NOMO-1 treated with dmso at 0.1 percent for 144 hours (cell line): Measurements from ENCODE around the gene UBC.

Source experiments
- DNase-seq: peaks from one replicate; lab custom pipeline; 2025; ENCODE audit not compliant: unreplicated experiment; lab: John Stamatoyannopoulos, UW

Gene UBC

DNA sequence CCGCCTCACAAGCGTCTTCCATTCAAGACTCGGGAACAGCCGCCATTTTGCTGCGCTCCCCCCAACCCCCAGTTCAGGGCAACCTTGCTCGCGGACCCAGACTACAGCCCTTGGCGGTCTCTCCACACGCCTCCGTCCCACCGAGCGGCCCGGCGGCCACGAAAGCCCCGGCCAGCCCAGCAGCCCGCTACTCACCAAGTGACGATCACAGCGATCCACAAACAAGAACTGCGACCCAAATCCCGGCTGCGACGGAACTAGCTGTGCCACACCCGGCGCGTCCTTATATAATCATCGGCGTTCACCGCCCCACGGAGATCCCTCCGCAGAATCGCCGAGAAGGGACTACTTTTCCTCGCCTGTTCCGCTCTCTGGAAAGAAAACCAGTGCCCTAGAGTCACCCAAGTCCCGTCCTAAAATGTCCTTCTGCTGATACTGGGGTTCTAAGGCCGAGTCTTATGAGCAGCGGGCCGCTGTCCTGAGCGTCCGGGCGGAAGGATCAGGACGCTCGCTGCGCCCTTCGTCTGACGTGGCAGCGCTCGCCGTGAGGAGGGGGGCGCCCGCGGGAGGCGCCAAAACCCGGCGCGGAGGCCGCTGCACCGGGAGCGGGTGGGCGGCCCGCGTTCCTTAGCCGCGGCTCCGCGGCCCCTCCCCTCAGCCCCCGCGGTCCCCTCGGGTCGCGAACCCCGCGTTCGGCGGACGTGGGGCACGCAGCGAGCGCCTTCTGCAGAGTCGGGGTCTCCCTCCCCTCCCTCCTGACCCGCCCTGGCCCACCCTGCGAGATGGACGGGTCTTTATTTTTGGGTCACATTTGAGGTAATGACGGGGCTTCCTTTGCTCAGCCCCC lies at the start of gene UBC:
Gene UBC (minus strand): TSS at position 259 of the 847 bp plus-strand sequence. CDS start 879 bp downstream, outside the sequence.
- DNase-seq = no peak

DNA sequence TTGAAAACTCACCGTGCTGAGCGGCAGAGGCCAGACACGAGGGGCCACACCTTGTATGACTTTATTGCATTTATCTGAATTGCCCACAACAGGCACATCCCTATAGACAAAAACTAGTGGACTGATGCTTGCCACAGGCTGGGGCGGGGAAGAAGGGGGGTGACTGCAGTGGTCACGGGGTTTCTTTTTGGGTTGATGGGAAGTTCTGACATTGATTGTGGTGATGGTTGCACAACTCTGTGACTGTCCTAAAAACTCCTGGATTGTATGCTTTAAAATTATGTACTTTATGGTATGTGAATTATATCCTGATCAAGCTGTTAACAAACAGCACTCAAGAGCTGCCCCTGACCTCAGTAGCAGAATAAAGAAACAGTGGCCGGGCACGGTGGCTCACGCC lies 48.8 kb upstream of the UBC start:
- no peak for DNase-seq

DNA sequence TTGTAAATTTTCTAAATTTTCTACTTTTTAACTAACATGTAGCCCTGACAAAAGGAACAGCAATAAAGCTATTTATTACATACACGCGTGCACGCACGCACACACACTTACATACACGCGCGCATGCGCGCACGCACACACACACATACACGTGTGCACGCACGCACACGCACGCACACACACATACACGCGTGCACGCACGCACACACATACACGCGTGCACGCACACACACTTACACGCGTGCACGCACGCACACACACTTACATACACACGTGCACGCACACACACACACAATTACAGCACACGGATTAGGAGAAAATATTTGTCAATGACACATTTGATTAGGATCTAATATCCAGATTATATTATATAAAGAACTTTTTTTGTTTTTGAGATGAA lies 46.6 kb upstream of the UBC start:
- no peak for DNase-seq

DNA sequence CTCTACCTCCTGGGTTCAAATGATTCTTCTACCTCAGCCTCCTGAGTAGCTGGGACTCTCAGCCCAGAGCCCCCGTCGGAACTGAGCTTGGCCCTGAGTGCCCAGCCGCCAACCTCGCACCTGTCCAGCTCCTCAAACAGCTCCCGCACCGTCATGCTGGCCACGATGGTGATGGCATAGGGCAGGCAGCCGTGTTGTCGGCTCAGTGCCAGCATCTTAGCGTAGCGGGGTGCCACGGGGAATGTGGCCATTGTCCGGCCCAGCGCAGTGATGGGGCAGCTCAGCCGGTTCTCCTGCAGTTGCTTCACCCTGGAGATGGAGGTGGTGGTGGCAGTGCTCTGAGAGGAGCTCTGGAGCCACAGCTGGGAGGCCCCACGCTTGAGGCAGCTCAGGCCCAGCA lies 42.1 kb upstream of the UBC start:
- DNase-seq = no peak

DNA sequence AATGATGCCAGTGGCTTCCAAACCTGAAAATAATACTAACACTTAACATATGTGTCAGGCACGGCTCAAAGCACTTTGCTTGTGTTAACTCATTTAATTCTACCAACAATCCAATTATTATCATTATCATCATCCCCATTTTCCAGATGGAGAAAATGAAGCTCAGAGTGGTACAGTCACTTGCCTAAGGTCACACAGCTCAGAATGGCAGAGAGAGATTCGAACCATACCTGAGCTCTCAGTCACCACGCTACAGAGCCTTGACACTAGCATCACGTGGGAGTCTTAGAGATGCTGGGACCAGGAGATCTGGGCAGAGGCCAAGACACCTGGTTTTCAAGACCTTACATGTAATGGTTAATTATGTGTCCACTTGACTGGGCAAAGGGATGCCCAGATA lies 40.3 kb upstream of the UBC start:
- DNase-seq = no peak

DNA sequence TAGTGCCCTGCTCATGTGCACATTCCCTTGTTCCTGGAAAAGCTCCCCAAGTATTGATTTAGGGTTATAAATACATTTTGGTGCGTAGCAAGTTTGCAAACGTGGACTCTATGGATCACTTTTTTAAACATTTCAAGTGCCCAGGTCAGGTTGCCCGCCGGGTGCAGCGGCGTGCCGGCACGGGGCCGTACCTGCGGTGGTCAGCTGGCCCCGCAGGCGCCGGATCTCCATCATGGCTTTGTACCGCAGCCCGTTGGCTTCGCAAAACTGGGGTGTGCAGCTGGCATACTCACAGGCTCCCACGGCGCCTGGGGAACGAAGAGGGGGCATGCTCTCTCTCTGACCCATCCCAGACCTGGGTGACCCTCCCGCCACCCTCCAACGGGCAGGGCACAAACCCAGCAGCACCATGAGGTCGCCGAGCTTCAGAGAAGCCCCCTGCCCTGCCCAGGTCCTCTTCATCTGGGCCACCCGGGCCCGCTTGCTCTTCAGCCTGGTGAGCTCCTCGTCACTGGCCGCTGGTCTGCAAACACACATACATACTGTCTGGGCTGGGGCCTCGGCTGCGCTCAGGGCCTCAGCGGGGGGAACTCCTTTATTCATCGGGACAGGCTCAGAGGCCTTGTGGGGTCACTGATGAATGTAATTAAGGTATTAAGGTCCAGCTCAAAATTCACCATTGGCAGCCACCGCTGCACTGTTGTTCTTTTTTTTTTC lies 39.4 kb upstream of the UBC start:
- no peak for DNase-seq

DNA sequence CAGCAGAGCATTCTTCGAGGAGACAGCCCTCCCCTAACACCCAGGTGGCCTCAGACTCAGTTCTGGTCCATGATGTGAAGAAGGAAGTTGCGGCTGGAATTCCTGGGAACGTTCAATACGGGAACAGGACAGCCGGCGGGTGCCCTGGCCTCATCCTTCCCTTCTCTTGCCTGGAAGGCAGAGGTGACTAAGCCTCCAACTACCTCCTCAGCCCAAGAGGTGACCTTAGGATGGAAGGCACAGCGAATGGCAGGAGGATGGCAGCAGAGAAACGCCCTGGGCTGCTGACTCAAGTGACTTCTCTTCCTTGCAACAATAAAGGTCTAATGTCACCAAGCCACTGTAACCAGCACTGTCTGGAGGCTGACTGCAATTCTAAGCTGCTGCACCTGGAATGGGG lies 38.4 kb upstream of the UBC start:
- no peak for DNase-seq

DNA sequence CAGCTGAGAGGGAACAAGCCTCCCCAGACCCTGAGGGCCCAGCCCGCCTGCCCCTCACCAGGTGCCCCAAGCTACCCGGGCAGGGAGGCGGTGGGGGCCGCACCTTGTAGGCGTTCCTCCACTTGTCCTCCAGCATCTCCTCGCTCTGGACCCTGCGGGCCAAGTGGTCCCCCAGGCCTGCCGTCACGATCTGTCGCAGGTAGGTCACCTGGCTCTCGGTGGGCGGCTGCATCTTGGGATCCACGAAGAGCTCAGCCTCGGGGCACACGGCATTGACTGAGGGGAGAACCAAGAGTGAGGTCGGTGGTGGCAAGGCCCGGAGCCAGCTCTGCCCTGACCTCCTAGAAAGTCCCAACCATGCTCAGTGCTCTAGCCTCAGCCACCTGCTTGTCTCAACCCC lies 37.8 kb upstream of the UBC start:
- DNase-seq = no peak

DNA sequence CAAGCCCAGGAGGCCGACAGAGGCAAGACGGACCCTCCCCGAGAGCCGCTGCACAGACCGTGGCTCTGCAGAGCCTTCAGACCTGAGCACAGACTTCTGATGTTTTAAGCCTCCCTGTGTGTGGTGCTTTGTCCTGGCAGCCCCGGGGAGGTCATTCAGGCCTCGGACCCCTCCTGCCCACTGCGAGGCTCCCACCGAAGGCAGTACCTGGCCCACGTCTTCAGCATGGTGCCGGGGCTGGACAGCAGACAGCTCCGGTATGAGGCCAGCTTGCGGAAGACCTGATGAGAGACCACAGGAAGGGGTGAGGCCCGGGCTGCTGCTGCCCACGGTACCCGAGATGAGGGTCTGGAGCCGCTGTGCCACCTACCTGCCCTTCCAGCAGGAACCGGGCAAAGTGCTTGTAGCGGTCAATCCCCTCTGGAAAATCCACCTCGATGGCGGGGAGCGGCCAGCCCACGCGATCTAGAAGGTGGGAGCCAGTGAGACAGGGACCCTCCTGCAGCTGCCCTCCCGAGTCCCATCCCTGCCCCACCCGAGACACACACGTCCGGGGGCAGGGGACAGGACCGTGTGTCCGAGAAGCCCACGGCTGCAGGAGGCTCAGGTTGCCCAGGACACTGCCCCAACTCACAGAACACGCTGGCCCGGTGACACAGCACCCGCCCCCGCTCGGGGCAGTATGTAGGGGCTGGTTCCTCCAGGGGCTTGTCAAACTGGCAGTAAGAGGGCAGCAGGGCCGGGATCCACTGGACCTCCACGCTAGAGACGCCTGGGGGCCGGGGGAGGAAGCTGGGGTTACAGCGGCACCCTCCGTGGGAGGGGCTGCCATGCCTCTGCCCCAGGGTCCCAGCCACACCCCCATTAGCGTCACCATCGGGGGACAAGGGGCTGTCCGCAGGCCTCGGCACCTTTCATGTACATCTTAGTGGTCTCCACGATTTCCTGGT lies 35.6 kb upstream of the UBC start:
- no peak for DNase-seq

DNA sequence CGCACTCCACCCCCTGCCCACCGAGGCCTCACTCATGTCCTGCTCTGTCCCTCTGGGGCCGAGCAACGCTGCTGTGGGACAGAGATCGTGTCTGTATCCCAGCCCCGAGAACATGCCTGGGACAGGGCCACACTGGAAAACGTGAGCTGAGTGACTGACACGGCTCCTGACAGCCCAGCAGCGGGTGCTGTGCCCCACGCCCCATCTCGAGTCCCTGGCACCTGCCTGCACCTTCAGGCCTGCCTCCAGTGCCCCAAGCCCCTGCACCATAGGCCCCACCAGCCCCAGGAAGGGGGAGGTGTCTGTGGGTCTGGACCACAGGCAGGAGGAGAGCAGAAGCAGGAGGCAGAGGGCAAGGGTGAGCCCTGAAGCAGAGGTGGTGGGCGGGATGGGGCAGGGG lies 34.6 kb upstream of the UBC start:
- no peak for DNase-seq

DNA sequence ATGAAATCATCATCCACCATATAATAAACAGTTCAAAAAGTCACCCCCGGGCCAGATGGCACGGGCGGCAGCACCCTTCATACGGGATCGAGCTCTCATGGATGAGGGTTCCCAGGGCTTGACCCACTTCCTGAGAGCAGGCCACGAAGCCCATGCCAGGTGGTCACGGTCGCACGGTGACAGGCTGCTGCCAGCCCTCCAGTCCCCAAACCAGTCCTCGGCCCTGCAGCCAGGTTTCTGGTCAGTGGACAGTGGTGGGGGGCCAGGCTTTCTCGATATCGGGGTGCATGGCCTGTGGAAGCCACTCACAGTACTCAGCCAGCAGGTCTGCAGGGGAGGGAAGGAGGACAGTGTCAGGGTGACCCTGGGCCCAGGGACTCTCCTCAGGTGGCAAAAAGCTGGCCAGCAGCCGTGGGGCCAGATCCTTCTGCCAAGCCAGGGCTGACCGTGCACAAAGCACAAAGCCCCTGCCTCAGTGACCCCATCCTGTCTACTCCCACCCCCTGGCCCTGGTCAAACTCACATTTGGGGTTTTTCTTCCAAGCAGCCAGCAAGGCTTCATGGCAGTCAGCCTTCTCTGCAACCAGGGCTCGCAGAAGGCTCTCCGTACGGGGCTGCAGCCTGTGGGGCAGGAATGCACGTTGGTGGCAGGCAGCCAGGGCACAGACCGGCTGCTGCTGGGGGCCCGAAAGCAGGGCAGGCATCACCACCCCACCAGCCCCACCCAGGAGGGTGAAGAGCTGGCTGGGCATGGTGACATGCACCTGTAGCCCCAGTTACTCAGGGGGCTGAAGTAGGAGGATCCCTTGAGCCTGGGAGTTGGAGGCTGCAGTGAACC lies 33.3 kb upstream of the UBC start:
- no peak for DNase-seq

DNA sequence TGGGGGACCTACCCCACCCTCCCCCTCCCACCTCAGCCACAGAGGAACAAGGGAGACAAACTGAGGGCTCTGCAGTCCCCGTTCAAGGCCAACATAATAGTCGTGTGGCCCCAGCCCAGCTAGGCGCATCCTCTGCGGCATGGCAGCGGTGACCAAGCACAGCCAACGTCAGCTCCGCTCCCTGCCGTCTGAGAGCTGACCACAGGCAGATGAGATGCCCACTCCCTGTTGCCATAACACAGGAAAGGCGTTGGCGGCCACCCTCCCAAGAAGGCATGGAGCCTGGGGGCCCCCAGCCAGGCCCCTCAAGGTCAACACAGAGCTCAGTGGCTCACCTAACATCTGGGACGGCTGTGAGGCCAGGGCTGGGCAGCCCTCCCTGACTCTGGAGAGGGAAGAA lies 32.6 kb upstream of the UBC start:
- no peak for DNase-seq

DNA sequence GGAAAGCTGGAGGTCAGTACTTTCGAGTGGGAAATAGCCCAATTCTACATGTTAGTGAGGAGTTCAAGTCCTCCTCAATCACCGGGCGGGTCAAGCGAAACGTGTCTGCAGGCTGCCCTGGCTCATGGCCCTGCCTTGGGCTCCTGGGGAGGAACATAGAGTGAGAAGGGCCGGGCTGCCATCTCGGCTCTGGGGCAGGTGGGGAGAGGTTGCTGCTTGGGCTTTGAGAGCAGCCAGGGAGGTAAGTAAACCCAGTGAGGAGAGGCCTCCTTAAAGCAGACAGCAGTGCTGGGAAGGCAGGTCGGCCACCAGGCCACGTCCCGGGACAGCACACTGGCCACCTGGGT lies 32.0 kb upstream of the UBC start:
- no peak for DNase-seq

DNA sequence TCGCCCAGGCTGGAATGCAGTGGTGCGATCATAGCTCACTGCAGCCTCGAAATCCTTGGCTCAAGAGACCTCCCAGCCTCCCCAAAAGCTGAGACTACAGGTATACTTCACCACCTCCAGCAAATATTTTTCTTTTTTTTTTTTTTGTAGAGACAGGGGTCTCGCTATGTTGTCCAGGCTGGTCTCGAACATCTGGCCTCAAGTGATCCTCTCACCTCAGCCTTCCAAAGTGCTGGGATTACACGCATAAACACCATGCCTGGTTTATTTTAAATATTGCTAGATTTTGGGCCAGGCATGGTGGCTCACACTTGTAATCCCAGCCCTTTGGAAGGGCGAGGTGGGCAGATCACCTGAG lies 26.7 kb upstream of the UBC start:
- DNase-seq = no peak

DNA sequence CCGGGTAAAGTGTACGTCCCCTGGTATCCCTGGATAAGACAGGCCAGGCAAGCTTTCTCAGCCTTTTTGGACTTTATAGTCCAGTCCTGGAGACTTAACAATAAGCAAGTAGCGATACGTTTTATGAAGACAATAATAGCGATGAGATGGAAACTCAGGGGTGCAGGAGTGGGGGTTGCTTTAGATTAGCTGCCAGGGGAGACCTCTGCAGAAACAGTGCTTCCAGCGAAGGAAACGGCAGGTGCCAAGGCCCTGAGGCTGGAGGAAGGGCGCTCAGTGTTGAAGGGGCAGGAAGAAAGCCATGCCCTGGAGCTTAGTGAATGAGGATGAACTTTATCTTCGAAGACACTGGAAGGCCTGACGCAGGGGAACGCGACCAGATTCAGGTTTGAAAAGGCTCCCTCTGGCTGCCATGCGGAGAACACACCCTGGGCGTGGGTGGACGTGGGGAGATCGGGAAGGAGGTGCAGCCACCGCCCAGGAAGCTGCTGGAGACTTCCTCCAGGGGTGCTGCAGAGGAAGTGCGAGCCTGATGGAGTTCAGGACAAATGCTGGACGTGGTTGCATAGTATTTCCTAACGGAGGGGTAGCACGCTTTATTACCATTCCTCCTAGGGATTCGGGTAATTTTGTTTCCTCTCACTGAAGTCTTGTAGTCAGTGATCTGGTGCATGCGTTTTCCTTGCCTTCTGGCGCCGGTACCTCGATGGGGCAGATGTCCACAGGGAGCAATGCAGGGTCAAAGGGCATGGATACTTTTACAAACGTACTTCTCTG lies 26.1 kb upstream of the UBC start:
- no peak for DNase-seq

DNA sequence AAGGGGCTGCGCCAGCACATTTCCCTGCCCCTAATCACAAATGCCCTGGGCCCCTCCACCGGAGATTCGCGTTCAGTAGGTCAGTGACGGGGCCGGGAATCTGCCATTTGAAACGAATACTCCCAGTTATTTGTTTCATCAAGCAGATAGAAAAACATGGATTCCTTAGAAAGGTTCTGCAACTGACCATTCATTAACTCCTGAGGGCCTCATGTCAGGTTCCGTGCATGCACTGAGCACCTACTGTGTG lies 25.6 kb upstream of the UBC start:
- DNase-seq = no peak

DNA sequence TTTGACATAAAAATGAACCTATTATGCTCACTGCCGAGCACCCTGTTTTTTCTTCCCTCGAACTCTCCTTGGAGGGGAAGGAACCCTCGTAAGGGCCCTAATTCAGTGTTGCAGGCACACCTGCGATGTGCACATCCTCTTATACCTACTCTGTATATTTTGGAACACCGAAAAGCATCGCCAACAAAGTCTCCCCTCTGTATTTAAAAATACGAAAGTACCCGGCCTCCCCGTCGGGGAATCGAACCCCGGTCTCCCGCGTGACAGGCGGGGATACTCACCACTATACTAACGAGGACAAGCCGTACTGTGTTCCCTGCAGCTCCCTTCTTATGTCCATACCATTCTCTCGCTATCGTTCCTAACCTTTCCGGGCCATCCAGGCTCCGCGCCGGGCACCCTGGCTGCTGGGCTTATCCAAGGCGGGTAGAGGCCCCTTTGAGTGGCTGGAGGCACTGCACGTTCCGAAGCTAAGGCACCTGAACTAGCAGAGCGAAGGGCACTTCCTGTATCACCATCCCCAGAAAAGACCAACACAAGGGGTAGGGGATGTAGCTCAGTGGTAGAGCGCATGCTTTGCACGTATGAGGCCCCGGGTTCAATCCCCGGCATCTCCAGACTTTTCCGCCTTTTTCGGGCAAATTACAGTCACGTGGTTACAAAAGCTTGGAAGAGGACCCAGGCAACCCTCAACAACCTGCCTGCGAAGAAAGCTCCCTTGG lies 25.1 kb upstream of the UBC start:
- DNase-seq = no peak

DNA sequence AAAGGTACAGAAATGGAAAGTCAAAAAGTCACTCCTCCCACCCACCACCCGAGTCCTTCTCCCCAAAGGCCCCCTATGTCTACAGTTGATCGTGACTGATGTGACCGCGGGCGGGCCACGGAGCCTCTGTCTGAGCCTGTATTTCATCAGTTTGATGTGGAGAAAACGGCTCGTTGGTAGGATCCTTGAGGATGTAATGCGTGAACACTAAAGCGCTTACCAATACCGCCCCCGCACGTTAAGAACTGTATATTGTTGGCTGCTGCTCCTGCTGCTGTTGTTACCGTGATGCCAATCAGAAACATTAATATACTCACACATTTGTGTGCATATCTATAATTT lies 24.6 kb upstream of the UBC start:
- DNase-seq = no peak

DNA sequence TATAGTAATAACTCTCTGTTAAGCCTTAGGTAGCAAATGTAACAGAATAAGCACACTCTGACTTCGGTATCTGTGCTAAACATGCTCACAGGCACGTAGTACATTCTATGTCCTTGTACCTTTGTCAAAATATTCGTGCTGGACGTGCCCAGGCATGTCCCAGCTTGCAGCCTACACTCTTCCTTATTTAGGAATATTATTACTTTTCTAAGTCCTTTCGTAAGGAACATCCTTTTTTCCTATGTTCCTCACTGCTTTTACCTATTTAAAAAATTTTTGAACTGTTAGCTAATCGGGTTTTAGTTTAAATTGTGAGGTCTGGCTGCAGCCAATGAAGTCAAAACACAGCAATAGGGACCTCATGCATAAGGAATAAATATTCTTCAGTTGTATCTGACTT lies 24.1 kb upstream of the UBC start:
- no peak for DNase-seq

DNA sequence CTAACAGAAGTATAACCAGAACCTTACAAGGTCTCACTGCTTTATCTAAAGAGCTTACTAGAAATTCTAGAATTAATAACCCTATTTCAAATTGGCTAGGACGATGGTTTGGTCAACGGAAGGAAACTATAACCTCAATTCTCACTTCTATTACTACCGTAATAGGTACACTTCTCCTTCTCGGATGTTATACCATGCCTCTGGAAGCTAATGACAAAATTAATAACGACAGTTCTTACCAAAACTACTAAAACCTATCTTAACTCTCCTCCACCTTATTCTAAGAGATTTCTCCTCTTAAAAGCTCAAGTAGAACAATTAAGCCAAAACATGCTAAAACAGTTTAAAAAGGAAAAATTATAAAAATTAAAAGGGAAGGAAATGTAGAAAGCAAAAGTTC lies 23.7 kb upstream of the UBC start:
- no peak for DNase-seq
